ENCODE measurements around the gene CENATAC. TPM values are rescaled to one million over a fixed set of nuclear protein-coding genes. Genes with fewer than 3 reads are reported as not detected.

CENATAC gene
- total RNA-seq, 2 experiments from 2014 or later: 47.7 to 60.6 TPM

DNA sequence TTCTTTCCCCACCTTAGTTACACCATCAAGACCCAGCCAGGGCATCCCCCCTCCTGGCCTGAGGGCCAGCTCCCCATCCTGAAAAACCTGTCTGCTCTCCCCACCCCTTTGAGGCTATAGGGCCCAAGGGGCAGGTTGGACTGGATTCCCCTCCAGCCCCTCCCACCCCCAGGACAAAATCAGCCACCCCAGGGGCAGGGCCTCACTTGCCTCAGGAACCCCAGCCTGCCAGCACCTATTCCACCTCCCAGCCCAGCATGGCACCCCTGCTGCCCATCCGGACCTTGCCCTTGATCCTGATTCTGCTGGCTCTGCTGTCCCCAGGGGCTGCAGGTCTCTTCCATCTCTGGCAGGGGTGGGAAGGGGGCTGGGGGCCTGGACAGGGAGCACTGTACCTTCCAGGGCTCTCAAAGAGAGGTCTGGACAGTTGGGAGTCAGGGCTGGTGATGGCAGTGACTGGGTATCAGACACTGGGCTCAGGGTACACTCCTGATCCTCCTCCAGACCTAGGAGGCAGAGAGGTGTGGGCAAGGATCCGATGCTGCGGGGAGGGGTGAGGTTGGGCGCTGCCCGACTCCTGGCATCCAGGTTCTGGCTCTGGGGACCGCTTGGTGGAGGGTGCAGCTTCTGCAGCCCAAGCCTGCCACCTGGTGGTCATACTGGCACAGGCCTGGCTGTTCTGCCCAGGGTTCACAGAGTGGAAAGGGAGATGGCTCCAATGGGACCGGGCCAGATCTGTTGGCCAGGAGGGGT, 41.7 kb upstream of the CENATAC start, which contains the start of gene UPK2:
Gene UPK2, plus strand, starts transcription at position 205 of the 753 bp plus-strand sequence. Its CDS starts 53 bp downstream, at position 258.
- no peaks in the 10 kb centered on the region for H4K20me1 ChIP-seq (ENCODE audit: insufficient read depth, low read length)
- DNase-seq (ENCODE audit: low spot score): peak; percentile 86
- H3K27ac ChIP-seq (ENCODE audit: low read depth, low read length, poor library complexity, severe bottlenecking): no peak within 1 kb of the TSS
- no peaks in the 10 kb centered on the region for H3K79me2 ChIP-seq (ENCODE audit: insufficient read depth, low read depth, low read length)
- no peak within 1 kb of the TSS for H3K4me2 ChIP-seq (ENCODE audit: low read length)
- no peaks in the 10 kb centered on the region for H3K9me3 ChIP-seq (ENCODE audit: low read length)
- intact Hi-C loops (cut with micrococcal nuclease; ENCODE audit: unreplicated experiment): loop anchor here (1.0 kb wide), 4 partner anchors 26 to 297 kb away; no protein-coding TSS in a partner anchor
- ChIA-PET POLR2A (interaction anchor here (1.0 kb wide), 1 partner anchor 12 kb away, joined by 5 read pairs; no protein-coding TSS in a partner anchor), CTCF (ENCODE audit: unreplicated experiment) (interaction anchor here (0.5 to 1.0 kb wide), 2 partner anchors 43 kb away, joined by 3 to 4 read pairs; no protein-coding TSS in a partner anchor)
- H3K4me1 ChIP-seq (ENCODE audit: insufficient read depth, low read length, poor library complexity, severe bottlenecking): no peaks in the 10 kb centered on the region
- TF ChIP-seq, protein P1, sequence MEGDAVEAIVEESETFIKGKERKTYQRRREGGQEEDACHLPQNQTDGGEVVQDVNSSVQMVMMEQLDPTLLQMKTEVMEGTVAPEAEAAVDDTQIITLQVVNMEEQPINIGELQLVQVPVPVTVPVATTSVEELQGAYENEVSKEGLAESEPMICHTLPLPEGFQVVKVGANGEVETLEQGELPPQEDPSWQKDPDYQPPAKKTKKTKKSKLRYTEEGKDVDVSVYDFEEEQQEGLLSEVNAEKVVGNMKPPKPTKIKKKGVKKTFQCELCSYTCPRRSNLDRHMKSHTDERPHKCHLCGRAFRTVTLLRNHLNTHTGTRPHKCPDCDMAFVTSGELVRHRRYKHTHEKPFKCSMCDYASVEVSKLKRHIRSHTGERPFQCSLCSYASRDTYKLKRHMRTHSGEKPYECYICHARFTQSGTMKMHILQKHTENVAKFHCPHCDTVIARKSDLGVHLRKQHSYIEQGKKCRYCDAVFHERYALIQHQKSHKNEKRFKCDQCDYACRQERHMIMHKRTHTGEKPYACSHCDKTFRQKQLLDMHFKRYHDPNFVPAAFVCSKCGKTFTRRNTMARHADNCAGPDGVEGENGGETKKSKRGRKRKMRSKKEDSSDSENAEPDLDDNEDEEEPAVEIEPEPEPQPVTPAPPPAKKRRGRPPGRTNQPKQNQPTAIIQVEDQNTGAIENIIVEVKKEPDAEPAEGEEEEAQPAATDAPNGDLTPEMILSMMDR (conservative IDR thresholded peaks at IDR 0.05; ENCODE audit: low read length): peak; percentile 94
- no peak for TF ChIP-seq EZH2phosphoT487 (IDR thresholded peaks at IDR 0.05; ENCODE audit: borderline replicate concordance, low read depth, low read length)
- no peak within 1 kb of the TSS for H3K4me3 ChIP-seq (ENCODE audit: low read depth, low read length, poor library complexity, severe bottlenecking)
- BruUV-seq (replicated peaks): no TSS peak
- H2AFZ ChIP-seq (ENCODE audit: low read length): no peak within 1 kb of the TSS
- no peaks in the 10 kb centered on the region for H3K36me3 ChIP-seq (ENCODE audit: insufficient read depth, low read length)
- H3K9me2 ChIP-seq (ENCODE audit: insufficient read depth, low read length): no peaks in the 10 kb centered on the region

GRCh38 chr11:118956847-118957469, 41.0 kb upstream of the CENATAC start:
- Histone ChIP-seq H3K4me2 (ENCODE audit: low read length) (no peak overlapping the region), H3K27ac (ENCODE audit: low read depth, low read length, poor library complexity, severe bottlenecking) (no peak overlapping the region), H3K9me3 (ENCODE audit: low read length) (no peaks in the 10 kb centered on the region), H3K9me2 (ENCODE audit: insufficient read depth, low read length) (no peaks in the 10 kb centered on the region), H4K20me1 (ENCODE audit: insufficient read depth, low read length) (no peaks in the 10 kb centered on the region), H3K36me3 (ENCODE audit: insufficient read depth, low read length) (no peaks in the 10 kb centered on the region), H3K4me1 (ENCODE audit: insufficient read depth, low read length, poor library complexity, severe bottlenecking) (no peaks in the 10 kb centered on the region), H3K4me3 (ENCODE audit: low read depth, low read length, poor library complexity, severe bottlenecking) (no peak overlapping the region), H2AFZ (ENCODE audit: low read length) (no peak overlapping the region), H3K79me2 (ENCODE audit: insufficient read depth, low read depth, low read length) (no peaks in the 10 kb centered on the region)
- intact Hi-C loops (cut with micrococcal nuclease; ENCODE audit: unreplicated experiment): loop anchor here (1.0 kb wide), 4 partner anchors 27 to 298 kb away; no protein-coding TSS in a partner anchor
- POLR2A ChIA-PET: interaction anchor here (0.6 to 1.0 kb wide), 2 partner anchors 13 to 169 kb away, joined by 3 to 5 read pairs; no protein-coding TSS in a partner anchor
- DNase-seq (ENCODE audit: low spot score): no peak
- TF ChIP-seq, protein P1 (conservative IDR thresholded peaks at IDR 0.05; ENCODE audit: low read length): peak; percentile 38; the same call in 1 of the 2 replicates
- no peak for TF ChIP-seq EZH2phosphoT487 (IDR thresholded peaks at IDR 0.05; ENCODE audit: borderline replicate concordance, low read depth, low read length)
- CTCF ChIA-PET (ENCODE audit: unreplicated experiment): interaction anchor here (1.0 kb wide), 1 partner anchor 43 kb away, joined by 4 read pairs; no protein-coding TSS in a partner anchor
- no TSS peak for BruUV-seq (replicated peaks)
